Hepatocyte (in vitro differentiated cells): ENCODE results near the gene EVA1A.

Source experiments
- CTCF ChIP-seq: fragments of 200-600 bp; sonication (generic); IDR thresholded peaks from 2 replicates; pipeline ENCODE4 v1.5.1; 2016; ENCODE audit warnings: antibody characterized with exemption, mild to moderate bottlenecking; ENCODE audit not compliant: poor library complexity
- EZH2 ChIP-seq: fragments of 200-600 bp; sonication (generic); IDR thresholded peaks from 2 replicates; pipeline ENCODE4 v1.6.1; 2016; ENCODE audit warnings: antibody characterized with exemption, mild to moderate bottlenecking, borderline replicate concordance
- EZH2phosphoT487 ChIP-seq: fragments of 200-600 bp; sonication (generic); IDR thresholded peaks from one replicate; pipeline ENCODE4 v1.6.1; 2018; ENCODE audit warnings: antibody characterized with exemption, mild to moderate bottlenecking, low read depth, moderate library complexity; ENCODE audit not compliant: unreplicated experiment, severe bottlenecking

GRCh38 chr2:75594596-75594995 lies 33.9 kb upstream of the EVA1A start:
- TF ChIP-seq CTCF = no peak
- TF ChIP-seq EZH2 = no peak
- no peak for TF ChIP-seq EZH2phosphoT487
